HG02623 (cell line): ENCODE data around the gene LPCAT3.

Source experiments
- ATAC-seq: cut with Tn5 transposase; IDR thresholded peaks from one replicate; pipeline ENCODE4 v1.9.1; 2021; ENCODE audit warnings: moderate library complexity; ENCODE audit not compliant: unreplicated experiment

LPCAT3 gene

GRCh38 chr12:6941267-6941666 lies 77.0 kb downstream of the LPCAT3 start:
- no peak for ATAC-seq

DNA sequence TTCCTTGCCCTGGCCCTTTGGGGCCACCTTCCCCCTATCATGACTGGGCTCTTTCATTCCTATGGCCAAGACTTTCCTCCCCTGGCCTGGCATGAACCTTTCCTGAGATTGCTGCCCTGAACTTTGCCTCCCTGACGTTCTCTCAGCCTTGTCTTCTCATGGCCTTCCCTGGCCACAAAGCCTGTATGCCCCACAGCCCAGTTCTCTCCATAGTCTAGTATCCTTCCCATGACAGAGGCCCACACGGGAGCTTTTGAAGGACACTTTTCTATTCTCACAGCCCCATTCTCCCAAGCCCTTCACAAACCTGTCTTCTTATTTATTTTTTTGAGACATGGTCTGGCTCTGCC lies 79.1 kb downstream of the LPCAT3 start:
- no peak for ATAC-seq

GRCh38 chr12:6938353-6939190 lies 79.7 kb downstream of the LPCAT3 start:
- no peak for ATAC-seq

DNA sequence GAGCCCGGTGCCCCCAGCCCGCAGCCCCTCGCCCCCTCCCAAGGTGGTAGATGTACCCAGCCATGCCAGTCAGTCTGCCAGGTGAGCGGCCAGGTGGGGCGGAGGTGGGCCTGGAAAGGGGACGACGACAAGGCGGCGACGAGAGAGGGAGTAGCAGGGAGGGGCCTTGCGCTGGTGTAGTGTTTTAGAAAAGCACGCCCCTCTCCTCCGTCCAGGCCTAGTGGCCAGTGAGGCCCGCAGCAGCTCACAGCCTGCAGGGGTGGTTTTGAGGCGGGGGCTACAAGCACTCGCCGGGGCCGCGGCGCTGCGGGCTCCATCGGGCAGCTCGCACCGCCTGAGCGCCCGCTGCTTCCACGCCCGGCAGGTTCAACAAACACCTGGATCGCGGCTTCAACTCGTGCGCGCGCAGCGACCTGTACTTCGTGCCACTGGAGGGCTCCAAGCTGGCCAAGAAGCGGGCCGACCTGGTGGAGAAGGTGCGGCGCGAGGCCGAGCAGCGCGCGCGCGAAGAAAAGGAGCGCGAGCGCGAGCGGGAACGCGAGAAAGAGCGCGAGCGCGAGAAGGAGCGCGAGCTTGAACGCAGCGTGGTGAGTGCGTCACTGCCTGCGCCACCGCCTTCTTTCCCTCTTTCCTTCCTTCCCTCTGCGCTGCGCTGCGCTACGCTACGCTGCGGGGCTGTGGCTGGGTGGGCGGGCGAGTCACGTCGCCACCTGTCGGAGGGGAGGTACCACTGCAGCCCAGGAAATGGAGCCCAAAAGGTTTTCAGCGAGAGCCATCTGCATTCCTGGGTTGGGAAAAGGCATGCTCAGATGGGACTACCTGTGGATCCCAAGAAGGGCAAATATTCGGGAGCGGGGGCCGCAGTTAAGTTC lies 80.6 kb downstream of the LPCAT3 start:
- ATAC-seq = peak; percentile 91

DNA sequence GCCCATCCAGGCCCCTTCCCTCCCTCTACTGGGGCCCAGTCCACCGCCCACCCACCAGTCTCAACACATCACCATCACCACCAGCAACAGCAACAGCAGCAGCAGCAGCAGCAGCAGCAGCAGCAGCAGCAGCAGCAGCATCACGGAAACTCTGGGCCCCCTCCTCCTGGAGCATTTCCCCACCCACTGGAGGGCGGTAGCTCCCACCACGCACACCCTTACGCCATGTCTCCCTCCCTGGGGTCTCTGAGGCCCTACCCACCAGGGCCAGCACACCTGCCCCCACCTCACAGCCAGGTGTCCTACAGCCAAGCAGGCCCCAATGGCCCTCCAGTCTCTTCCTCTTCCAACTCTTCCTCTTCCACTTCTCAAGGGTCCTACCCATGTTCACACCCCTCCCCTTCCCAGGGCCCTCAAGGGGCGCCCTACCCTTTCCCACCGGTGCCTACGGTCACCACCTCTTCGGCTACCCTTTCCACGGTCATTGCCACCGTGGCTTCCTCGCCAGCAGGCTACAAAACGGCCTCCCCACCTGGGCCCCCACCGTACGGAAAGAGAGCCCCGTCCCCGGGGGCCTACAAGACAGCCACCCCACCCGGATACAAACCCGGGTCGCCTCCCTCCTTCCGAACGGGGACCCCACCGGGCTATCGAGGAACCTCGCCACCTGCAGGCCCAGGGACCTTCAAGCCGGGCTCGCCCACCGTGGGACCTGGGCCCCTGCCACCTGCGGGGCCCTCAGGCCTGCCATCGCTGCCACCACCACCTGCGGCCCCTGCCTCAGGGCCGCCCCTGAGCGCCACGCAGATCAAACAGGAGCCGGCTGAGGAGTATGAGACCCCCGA lies 81.4 kb downstream of the LPCAT3 start:
- no peak for ATAC-seq

DNA sequence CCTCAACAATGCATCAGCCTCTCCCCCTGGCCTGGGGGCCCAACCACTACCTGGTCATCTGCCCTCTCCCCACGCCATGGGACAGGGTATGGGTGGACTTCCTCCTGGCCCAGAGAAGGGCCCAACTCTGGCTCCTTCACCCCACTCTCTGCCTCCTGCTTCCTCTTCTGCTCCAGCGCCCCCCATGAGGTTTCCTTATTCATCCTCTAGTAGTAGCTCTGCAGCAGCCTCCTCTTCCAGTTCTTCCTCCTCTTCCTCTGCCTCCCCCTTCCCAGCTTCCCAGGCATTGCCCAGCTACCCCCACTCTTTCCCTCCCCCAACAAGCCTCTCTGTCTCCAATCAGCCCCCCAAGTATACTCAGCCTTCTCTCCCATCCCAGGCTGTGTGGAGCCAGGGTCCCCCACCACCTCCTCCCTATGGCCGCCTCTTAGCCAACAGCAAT lies 82.1 kb downstream of the LPCAT3 start:
- ATAC-seq = no peak

GRCh38 chr12:6935371-6936193 lies 82.7 kb downstream of the LPCAT3 start:
- no peak for ATAC-seq

DNA sequence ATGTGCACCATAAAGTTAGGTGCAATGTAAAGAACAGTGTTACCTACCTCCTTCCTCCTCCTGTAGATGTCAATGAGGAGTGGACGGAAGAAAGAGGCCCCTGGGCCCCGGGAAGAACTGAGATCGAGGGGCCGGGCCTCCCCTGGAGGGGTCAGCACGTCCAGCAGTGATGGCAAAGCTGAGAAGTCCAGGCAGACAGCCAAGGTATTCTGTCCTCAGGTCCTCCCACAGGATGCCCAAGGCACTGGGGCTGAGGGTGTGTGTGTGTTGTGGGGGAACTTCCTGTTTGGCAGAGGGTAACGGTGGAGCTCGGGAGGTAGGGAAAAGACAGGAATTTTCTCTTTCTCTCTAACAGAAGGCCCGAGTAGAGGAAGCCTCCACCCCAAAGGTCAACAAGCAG lies 84.2 kb downstream of the LPCAT3 start:
- no peak for ATAC-seq

DNA sequence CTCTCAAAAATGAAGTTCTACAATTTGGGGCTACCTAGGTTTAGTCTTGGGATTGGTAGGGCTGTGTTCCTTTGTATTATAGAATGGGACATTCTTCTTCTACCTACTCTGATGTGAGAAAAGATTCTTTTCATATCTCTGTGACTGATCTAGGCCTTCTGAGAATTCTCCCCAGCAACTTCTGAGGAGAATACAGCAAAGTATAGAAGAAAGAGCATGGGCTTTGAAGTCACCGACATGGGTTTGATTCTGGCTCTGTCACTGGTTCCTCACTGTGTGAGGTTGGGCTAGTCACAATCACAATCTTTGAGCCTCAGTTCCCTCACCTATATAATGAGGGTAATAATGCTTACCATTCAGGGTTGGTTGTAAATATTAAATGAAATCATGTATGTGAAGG lies 85.5 kb downstream of the LPCAT3 start:
- ATAC-seq = no peak

- ATAC-seq = no peak
These were observed 88.5 kb downstream of the LPCAT3 start for GRCh38 chr12:6929466-6930452.

GRCh38 chr12:6928703-6929407 lies 89.4 kb downstream of the LPCAT3 start:
- no peak for ATAC-seq

- ATAC-seq = no peak
These were observed 90.1 kb downstream of the LPCAT3 start for GRCh38 chr12:6928022-6928702.

GRCh38 chr12:6927379-6928021 lies 90.8 kb downstream of the LPCAT3 start, which contains the start of gene ATN1:
Gene ATN1, plus strand, starts transcription at chr12:6927959. Its CDS starts 6,043 bp downstream, at chr12:6934002.
- ATAC-seq = no peak
